OCI-LY1 (cell line): ENCODE results near the gene RANGAP1.
A peak's percentile ranks its signal among the peaks of the same experiment; 100 is the strongest.

Source experiments
- H2AFZ ChIP-seq: fragments of 200-600 bp; sonication (generic), shearing (Covaris generic); 2 replicates; pipeline ENCODE4 v1.6.0; 2014; ENCODE audit warnings: antibody characterized with exemption, mild to moderate bottlenecking, low read length
- H3F3A ChIP-seq: fragments of 200-600 bp; sonication (generic), shearing (Covaris generic); 2 replicates; pipeline ENCODE4 v1.6.0; 2014; ENCODE audit warnings: mild to moderate bottlenecking, antibody characterized with exemption, low read length, moderate library complexity; ENCODE audit not compliant: insufficient read depth
- H3K27ac ChIP-seq: fragments of 200-600 bp; sonication (generic); 2 replicates; pipeline ENCODE4 v1.5.1; 2014; ENCODE audit warnings: low read length, mixed run types, mild to moderate bottlenecking, low read depth; ENCODE audit not compliant: poor library complexity, severe bottlenecking
- H3K27me3 ChIP-seq: fragments of 200-600 bp; sonication (generic); 2 replicates; pipeline ENCODE4 v1.6.0; 2014; ENCODE audit warnings: antibody characterized with exemption, mild to moderate bottlenecking, low read length, moderate library complexity; ENCODE audit not compliant: insufficient read depth
- H3K36me3 ChIP-seq: fragments of 200-600 bp; sonication (generic); 2 replicates; pipeline ENCODE4 v1.6.1; 2014; ENCODE audit warnings: mild to moderate bottlenecking, antibody characterized with exemption, low read length, moderate library complexity, mixed read lengths; ENCODE audit not compliant: insufficient read depth
- H3K4me1 ChIP-seq: fragments of 200-600 bp; sonication (generic); 2 replicates; pipeline ENCODE4 v1.5.1; 2014; ENCODE audit warnings: mild to moderate bottlenecking, low read length, moderate library complexity; ENCODE audit not compliant: insufficient read depth, severe bottlenecking
- H3K4me2 ChIP-seq: fragments of 200-600 bp; sonication (generic), shearing (Covaris generic); 2 replicates; pipeline ENCODE4 v1.6.1; 2014; ENCODE audit warnings: low read length
- H3K4me3 ChIP-seq: fragments of 200-600 bp; sonication (generic); 2 replicates; pipeline ENCODE4 v1.5.1; 2014; ENCODE audit warnings: low read length, low read depth, mild to moderate bottlenecking, mixed read lengths; ENCODE audit not compliant: poor library complexity, severe bottlenecking
- H3K79me2 ChIP-seq: fragments of 200-600 bp; shearing (Covaris generic); 2 replicates; pipeline ENCODE4 v1.6.1; 2016; ENCODE audit warnings: mixed run types, low read length, mixed read lengths; ENCODE audit not compliant: insufficient read depth
- H3K9ac ChIP-seq: fragments of 200-600 bp; sonication (generic), shearing (Covaris generic); 2 replicates; pipeline ENCODE4 v1.6.1; 2014; ENCODE audit warnings: mild to moderate bottlenecking, low read length, mixed read lengths
- H3K9me2 ChIP-seq: fragments of 200-600 bp; sonication (generic), shearing (Covaris generic); 2 replicates; pipeline ENCODE4 v1.6.1; 2014; ENCODE audit warnings: low read depth, mild to moderate bottlenecking, low read length, mixed read lengths
- H3K9me3 ChIP-seq: fragments of 200-600 bp; shearing (Covaris generic); 2 replicates; pipeline ENCODE4 v1.6.1; 2014; ENCODE audit warnings: low read length, mixed read lengths
- H4K20me1 ChIP-seq: fragments of 200-600 bp; sonication (generic), shearing (Covaris generic); 2 replicates; pipeline ENCODE4 v1.6.0; 2016; ENCODE audit warnings: mild to moderate bottlenecking, low read length; ENCODE audit not compliant: insufficient read depth
- EZH2 ChIP-seq: fragments of 200-600 bp; sonication (generic), shearing (Covaris generic); IDR thresholded peaks from 2 replicates; pipeline ENCODE4 v1.8.0; 2017; ENCODE audit warnings: borderline replicate concordance, mixed run types, mild to moderate bottlenecking, antibody characterized with exemption, low read length, moderate library complexity, mixed read lengths
- TF ChIP-seq, protein P1 (sequence below): fragments of 200-600 bp; sonication (generic), shearing (Covaris generic); IDR thresholded peaks from 2 replicates; pipeline ENCODE4 v1.5.1; 2017; ENCODE audit warnings: mild to moderate bottlenecking, antibody characterized with exemption, low read length, moderate library complexity, mixed read lengths

RANGAP1 gene

GRCh38 chr22:41198027-41198580 is 87.9 kb downstream of the RANGAP1 start:
- Histone ChIP-seq H3K4me2 (peak overlapping the region; percentile 83), H3K79me2 (no peaks in the 10 kb centered on the region), H3K9ac (peak overlapping the region; percentile 69), H3K27ac (no peak overlapping the region), H4K20me1 (no peaks in the 10 kb centered on the region), H3K4me3 (peak overlapping the region; percentile 73), H3K9me3 (no peaks in the 10 kb centered on the region), H3K9me2 (no peaks in the 10 kb centered on the region), H3K36me3 (no peaks in the 10 kb centered on the region), H2AFZ (peak overlapping the region; percentile 30), H3F3A (no peaks in the 10 kb centered on the region), H3K4me1 (peaks cover 16% of the 10 kb centered on the region), H3K27me3 (no peaks in the 10 kb centered on the region)
- TF ChIP-seq EZH2, result no peak
- TF ChIP-seq, protein P1, sequence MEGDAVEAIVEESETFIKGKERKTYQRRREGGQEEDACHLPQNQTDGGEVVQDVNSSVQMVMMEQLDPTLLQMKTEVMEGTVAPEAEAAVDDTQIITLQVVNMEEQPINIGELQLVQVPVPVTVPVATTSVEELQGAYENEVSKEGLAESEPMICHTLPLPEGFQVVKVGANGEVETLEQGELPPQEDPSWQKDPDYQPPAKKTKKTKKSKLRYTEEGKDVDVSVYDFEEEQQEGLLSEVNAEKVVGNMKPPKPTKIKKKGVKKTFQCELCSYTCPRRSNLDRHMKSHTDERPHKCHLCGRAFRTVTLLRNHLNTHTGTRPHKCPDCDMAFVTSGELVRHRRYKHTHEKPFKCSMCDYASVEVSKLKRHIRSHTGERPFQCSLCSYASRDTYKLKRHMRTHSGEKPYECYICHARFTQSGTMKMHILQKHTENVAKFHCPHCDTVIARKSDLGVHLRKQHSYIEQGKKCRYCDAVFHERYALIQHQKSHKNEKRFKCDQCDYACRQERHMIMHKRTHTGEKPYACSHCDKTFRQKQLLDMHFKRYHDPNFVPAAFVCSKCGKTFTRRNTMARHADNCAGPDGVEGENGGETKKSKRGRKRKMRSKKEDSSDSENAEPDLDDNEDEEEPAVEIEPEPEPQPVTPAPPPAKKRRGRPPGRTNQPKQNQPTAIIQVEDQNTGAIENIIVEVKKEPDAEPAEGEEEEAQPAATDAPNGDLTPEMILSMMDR, result no peak

DNA sequence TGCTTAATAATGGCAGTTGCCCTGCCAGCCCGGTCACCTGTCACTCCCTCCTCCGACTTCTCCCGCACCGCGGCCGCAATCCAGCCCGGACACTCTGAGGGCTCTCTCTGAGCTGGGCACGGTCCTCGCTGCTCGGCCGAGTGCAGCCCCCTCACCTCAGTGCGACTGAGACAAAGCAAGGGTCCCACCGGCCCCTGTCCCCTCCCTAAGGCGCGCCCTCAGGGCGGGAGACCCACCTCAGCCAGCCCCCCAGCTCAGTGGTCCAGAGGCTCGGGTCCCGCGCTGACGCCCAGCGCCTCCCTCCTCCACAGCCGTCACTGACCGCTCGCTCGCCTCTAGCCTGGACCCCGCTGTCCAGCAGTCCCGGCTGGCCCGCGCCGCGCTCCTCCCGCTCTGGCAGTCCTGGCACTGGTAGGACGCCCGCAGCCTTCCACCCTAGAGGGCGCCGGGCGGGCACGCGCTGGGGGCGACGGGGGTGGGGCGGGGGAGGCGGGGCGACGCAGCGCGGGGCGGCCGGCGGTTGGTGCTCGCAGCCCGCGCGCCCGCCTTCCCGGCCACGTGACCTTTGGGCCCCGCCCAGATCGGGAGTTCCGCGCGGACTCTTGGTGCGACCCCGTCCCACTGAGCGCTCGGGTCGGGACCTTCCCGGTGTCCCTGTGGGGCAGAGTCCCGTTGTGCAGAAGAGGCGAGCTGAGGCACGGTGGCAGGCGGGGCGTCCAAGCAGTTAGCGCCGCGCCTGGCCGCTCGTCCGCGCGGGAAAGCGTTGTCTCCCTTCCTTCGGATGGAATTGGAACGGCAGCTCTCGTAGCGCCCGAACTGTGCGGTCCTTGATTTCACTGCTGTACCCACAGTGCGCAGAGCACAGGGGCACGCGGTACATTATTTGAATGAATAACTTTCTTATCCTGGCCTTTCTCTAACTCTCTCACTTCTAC is 88.7 kb downstream of the RANGAP1 start:
- Histone ChIP-seq H3K9ac (peak overlapping the region; percentile 69), H3K27ac (no peak overlapping the region), H3K4me2 (peak overlapping the region; percentile 83)

More for the DNA sequence above, 88.7 kb downstream of the RANGAP1 start:
- Histone ChIP-seq H3F3A (no peaks in the 10 kb centered on the region), H3K9me2 (no peaks in the 10 kb centered on the region), H3K36me3 (no peaks in the 10 kb centered on the region), H3K4me3 (peak overlapping the region; percentile 73), H2AFZ (peak overlapping the region; percentile 30), H3K79me2 (no peaks in the 10 kb centered on the region), H3K4me1 (peaks cover 16% of the 10 kb centered on the region), H3K27me3 (no peaks in the 10 kb centered on the region), H4K20me1 (no peaks in the 10 kb centered on the region), H3K9me3 (no peaks in the 10 kb centered on the region)
- no peak for TF ChIP-seq EZH2
- TF ChIP-seq, protein P1, result no peak
